H1 (cell line): ENCODE data around the gene TANC1. TPM values are rescaled to one million over a fixed set of nuclear protein-coding genes. Genes with fewer than 3 reads are reported as not detected.

Source experiments
- CTCF ChIA-PET: fragments of 300-600 bp; sonication (Branson Sonifier 250); formaldehyde crosslinking; loops from one replicate; lab custom pipeline; 2021; ENCODE audit not compliant: partially characterized antibody; lab: Charles Lee
- POLR2A ChIA-PET: fragments of 300-600 bp; sonication (Branson Sonifier 250); formaldehyde crosslinking; loops from one replicate; lab custom pipeline; 2021; ENCODE audit warnings: inconsistent platforms; ENCODE audit not compliant: partially characterized antibody; lab: Charles Lee
- DNase-seq, 2 experiments: peaks; one replicate each; pipeline versions ENCODE4 v3.0.0 to v3.0.0-alpha.2; 2010 to 2022; ENCODE audit warnings: low spot score in 2 of 2, low read depth in 1 of 2, mixed read lengths in 1 of 2
- FAIRE-seq: peaks from 2 replicates; lab custom pipeline; 2011; peaks lifted over from hg19 to GRCh38; lab: Jason Lieb, UNC
- H2AFZ ChIP-seq: 2 replicates; pipeline ENCODE4 v1.8.1; 2012; ENCODE audit warnings: low read length, inconsistent platforms
- H2AK5ac ChIP-seq: 2 replicates; pipeline ENCODE4 v1.6.1; 2013; ENCODE audit warnings: low read depth, low read length
- H2BK120ac ChIP-seq: replicated peaks from 2 replicates; pipeline ENCODE3; 2013; ENCODE audit warnings: low read depth, low read length, inconsistent platforms
- H2BK12ac ChIP-seq: 2 replicates; pipeline ENCODE4 v1.6.1; 2013; ENCODE audit warnings: low read depth, low read length
- H2BK15ac ChIP-seq: 2 replicates; pipeline ENCODE4 v1.6.1; 2013; ENCODE audit warnings: low read length
- H2BK20ac ChIP-seq: 2 replicates; pipeline ENCODE4 v1.6.1; 2013; ENCODE audit warnings: low read length
- H2BK5ac ChIP-seq: 2 replicates; pipeline ENCODE4 v1.6.1; 2013; ENCODE audit warnings: low read depth, low read length
- H3K14ac ChIP-seq: 2 replicates; pipeline ENCODE4 v1.6.1; 2013; ENCODE audit warnings: inconsistent platforms; ENCODE audit not compliant: insufficient read length
- H3K18ac ChIP-seq: 2 replicates; pipeline ENCODE4 v1.6.1; 2013; ENCODE audit warnings: low read length; ENCODE audit errors: extremely low read depth
- H3K23ac ChIP-seq: 2 replicates; pipeline ENCODE4 v1.6.1; 2013; ENCODE audit warnings: inconsistent platforms; ENCODE audit not compliant: insufficient read length
- H3K23me2 ChIP-seq: 2 replicates; pipeline ENCODE4 v1.6.1; 2013; ENCODE audit warnings: low read depth, low read length
- H3K27ac ChIP-seq: 2 replicates; pipeline ENCODE4 v1.6.1; 2011; ENCODE audit warnings: low read depth, low read length, inconsistent platforms
- H3K27me3 ChIP-seq, 4 experiments: replicated peaks in 1 of 4; 1 replicate in 1 of 4; 2 replicates in 3 of 4; pipeline versions ENCODE4 v1.6.1 to v1.8.1; 2011 to 2013; ENCODE audit warnings: low read length in 3 of 4, mild to moderate bottlenecking in 3 of 4, inconsistent platforms in 2 of 4, mixed read lengths in 2 of 4, moderate library complexity in 1 of 4; ENCODE audit not compliant: control insufficient read depth in 3 of 4, insufficient read depth in 3 of 4; ENCODE audit errors: extremely low read depth in 1 of 4
- H3K36me3 ChIP-seq, 4 experiments: 2 replicates each; pipeline versions ENCODE4 v1.6.1 to v1.8.1; 2011 to 2013; ENCODE audit warnings: mild to moderate bottlenecking in 4 of 4, low read length in 3 of 4, moderate library complexity in 2 of 4, control low read depth in 1 of 4, inconsistent platforms in 1 of 4; ENCODE audit not compliant: insufficient read depth in 4 of 4, control insufficient read depth in 2 of 4
- H3K4ac ChIP-seq: replicated peaks from 2 replicates; pipeline ENCODE3; 2013; ENCODE audit warnings: low read length, low read depth, mixed read lengths, inconsistent platforms; ENCODE audit not compliant: insufficient read length
- H3K4me1 ChIP-seq, 4 experiments: replicated peaks in 1 of 4; 1 replicate in 1 of 4; 2 replicates in 3 of 4; pipeline versions ENCODE4 v1.6.1 to v1.8.1; 2011 to 2013; ENCODE audit warnings: low read length in 3 of 4, inconsistent platforms in 2 of 4, mixed read lengths in 1 of 4; ENCODE audit not compliant: insufficient read depth in 4 of 4, control insufficient read depth in 3 of 4
- H3K4me2 ChIP-seq, 2 experiments: 2 replicates each; pipeline versions ENCODE4 v1.6.1 to v1.8.1; 2011 to 2013; ENCODE audit warnings: low read depth in 2 of 2, low read length in 2 of 2, control low read depth in 1 of 2, inconsistent platforms in 1 of 2, mild to moderate bottlenecking in 1 of 2; ENCODE audit not compliant: insufficient read depth in 1 of 2
- H3K4me3 ChIP-seq, 4 experiments: fragments of 200-600, 300-600 bp in 1 of 4; sonication (generic), shearing (Covaris generic), sonication (Bioruptor Twin) in 1 of 4; 2 replicates each; pipeline versions ENCODE4 v1.5.1 to v1.8.1; 2011 to 2016; ENCODE audit warnings: low read length in 4 of 4, low read depth in 3 of 4, control low read depth in 2 of 4, inconsistent platforms in 2 of 4, mild to moderate bottlenecking in 2 of 4, mixed read lengths in 1 of 4, moderate library complexity in 1 of 4; ENCODE audit not compliant: insufficient read depth in 2 of 4; ENCODE audit errors: extremely low read depth in 1 of 4
- H3K56ac ChIP-seq: replicated peaks from 2 replicates; pipeline ENCODE3; 2013; ENCODE audit warnings: low read depth, mild to moderate bottlenecking, mixed read lengths, low read length, inconsistent platforms; ENCODE audit not compliant: insufficient read length
- H3K79me1 ChIP-seq: 2 replicates; pipeline ENCODE4 v1.6.1; 2013; ENCODE audit warnings: low read depth, low read length, control low read depth
- H3K79me2 ChIP-seq, 2 experiments: 2 replicates each; pipeline versions ENCODE4 v1.6.1 to v1.8.1; 2012 to 2013; ENCODE audit warnings: low read length in 2 of 2, mild to moderate bottlenecking in 2 of 2, inconsistent platforms in 1 of 2; ENCODE audit not compliant: insufficient read depth in 2 of 2, control insufficient read depth in 1 of 2
- H3K9ac ChIP-seq, 4 experiments: replicated peaks in 1 of 4; 1 replicate in 1 of 4; 2 replicates in 3 of 4; pipeline versions ENCODE4 v1.6.1 to v1.8.1; 2011 to 2013; ENCODE audit warnings: low read depth in 3 of 4, low read length in 3 of 4, control low read depth in 2 of 4, mild to moderate bottlenecking in 2 of 4, moderate library complexity in 2 of 4, inconsistent platforms in 1 of 4; ENCODE audit errors: extremely low read depth in 1 of 4
- H3K9me3 ChIP-seq, 2 experiments: 2 replicates each; pipeline versions ENCODE4 v1.6.1 to v1.8.1; 2012 to 2013; ENCODE audit warnings: mild to moderate bottlenecking in 2 of 2, moderate library complexity in 2 of 2, control low read depth in 1 of 2, inconsistent platforms in 1 of 2, low read depth in 1 of 2, low read length in 1 of 2, mixed read lengths in 1 of 2; ENCODE audit not compliant: insufficient read depth in 2 of 2
- H4K20me1 ChIP-seq, 2 experiments: replicated peaks in 1 of 2; 2 replicates each; pipeline versions ENCODE3 to v1.8.1; 2011 to 2013; ENCODE audit warnings: inconsistent platforms in 2 of 2, low read length in 2 of 2, mild to moderate bottlenecking in 1 of 2; ENCODE audit not compliant: insufficient read depth in 2 of 2, control insufficient read depth in 1 of 2
- H4K5ac ChIP-seq: 2 replicates; pipeline ENCODE4 v1.6.1; 2013; ENCODE audit warnings: low read length, low read depth, mixed read lengths, inconsistent platforms; ENCODE audit not compliant: insufficient read length
- H4K8ac ChIP-seq: 2 replicates; pipeline ENCODE4 v1.8.0; 2013; ENCODE audit warnings: mild to moderate bottlenecking, moderate library complexity, low read length, inconsistent platforms; ENCODE audit not compliant: insufficient read depth; ENCODE audit errors: extremely low read depth
- H4K91ac ChIP-seq: replicated peaks from 2 replicates; pipeline ENCODE3; 2013; ENCODE audit warnings: low read length, mixed read lengths, inconsistent platforms; ENCODE audit not compliant: insufficient read length
- BCL11A ChIP-seq, 2 experiments: IDR thresholded peaks; one replicate each; pipeline ENCODE4 v1.6.1; 2011; ENCODE audit warnings: low read depth in 2 of 2, low read length in 2 of 2, mild to moderate bottlenecking in 2 of 2
- FOSL1 ChIP-seq: IDR thresholded peaks from 2 replicates; pipeline ENCODE4 v1.6.1; 2011; ENCODE audit warnings: mild to moderate bottlenecking, low read depth, low read length, moderate library complexity; ENCODE audit not compliant: insufficient read depth
- GTF2F1 ChIP-seq: IDR thresholded peaks from 2 replicates; pipeline ENCODE4 v1.6.1; 2012; ENCODE audit warnings: low read depth, low read length, improper control_type of control experiment, borderline replicate concordance
- PHF8 ChIP-seq: fragments of 200-600 bp; sonication (generic); conservative IDR thresholded peaks from 2 replicates; pipeline ENCODE4 v1.7.1; 2012; ENCODE audit warnings: low read depth, mild to moderate bottlenecking, inconsistent platforms, low read length, moderate library complexity
- POLR2AphosphoS5 ChIP-seq: IDR thresholded peaks from 2 replicates; pipeline ENCODE4 v1.6.1; 2011; ENCODE audit warnings: low read depth, low read length
- WGBS, 2 experiments: shearing (Covaris generic) in 1 of 2; methylation state at CpG; one replicate each; pipeline versions ENCODE4 v1.1.6 to v1.1.7; 2013 to 2015; ENCODE audit warnings: low lambda C conversion rate in 2 of 2, mixed read lengths in 2 of 2, inconsistent platforms in 1 of 2, low coverage in 1 of 2, missing lambda C conversion rate in 1 of 2; ENCODE audit not compliant: insufficient replicate concordance in 2 of 2, insufficient coverage in 1 of 2, insufficient read length in 1 of 2; ENCODE audit errors: extremely low coverage in 1 of 2, missing lambda C conversion rate in 1 of 2; 5-methylcytosine and 5-hydroxymethylcytosine counted together
- polyA plus RNA-seq, 7 experiments: library from polyadenylated mRNA; depleted of rRNA in 3 of 7; stranded (reverse) in 5 of 7; unstranded in 2 of 7; fragments of >200 nt in 5 of 7; fragments of 200-250 nt in 2 of 7; gene quantifications; 1 replicate in 5 of 7; 2 replicates in 1 of 7; 4 replicates in 1 of 7; pipeline versions ENCODE4 v1.2.1 to v1.2.3, GENCODE V29; 2011 to 2013; ENCODE audit warnings: missing spikeins in 2 of 7, mixed read lengths in 2 of 7
- total RNA-seq: library from RNA; stranded (reverse); fragmentation: NEBNext Ultra II Directional; extraction: Animal tissue kit (Norgen Biotek cat#: 25700); gene quantifications from 2 replicates; pipeline ENCODE4 v1.2.1, GENCODE V29; 2021

The TANC1 gene
- total and polyA plus RNA-seq, 2 of the 8 experiments (the other 6 are each of a cell fraction or from before 2014, with no cell fraction given) = 4.1 to 7.6 TPM

DNA sequence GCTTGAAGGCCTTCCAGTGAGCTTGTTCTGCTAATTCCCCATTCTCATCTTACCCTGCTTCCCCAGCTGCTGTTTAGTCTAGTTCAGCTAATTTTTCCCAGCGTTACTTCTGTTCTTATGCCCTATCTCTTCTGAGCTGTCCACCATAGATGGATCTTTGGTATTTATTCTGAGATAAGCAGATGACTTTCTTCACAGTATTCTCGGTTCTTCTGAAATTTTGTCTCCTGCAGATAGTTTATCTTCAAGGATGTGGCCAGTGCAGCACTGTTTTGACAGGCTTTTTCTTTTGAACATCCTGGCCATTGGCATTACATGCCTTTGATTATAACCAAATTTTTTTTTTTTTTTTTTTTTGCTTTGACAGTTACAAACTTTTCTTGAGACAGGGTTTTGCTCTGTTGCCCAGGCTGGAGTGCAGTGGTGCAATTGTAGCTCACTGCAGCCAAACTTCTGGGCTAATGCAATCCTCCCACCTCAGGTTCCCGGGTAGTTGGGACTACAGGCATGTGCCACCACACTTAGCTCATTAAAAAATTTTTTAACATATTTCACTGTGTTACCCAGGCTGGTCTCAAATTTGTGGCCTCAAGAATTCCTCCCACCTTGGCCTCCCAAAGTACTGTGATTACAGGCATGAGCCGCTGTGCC, 183.8 kb downstream of the TANC1 start:
- H2BK120ac ChIP-seq = no peak overlapping the region
- H2BK5ac ChIP-seq = no peak overlapping the region
- H3K9ac ChIP-seq = no peak overlapping the region
- H3K27ac ChIP-seq = no peak overlapping the region
- 87% methylated on average over 4 of the region's 4 CpGs; no CpG with 5 or more reads in 1 of the 2 experiments for WGBS, 2 experiments
- no peaks in the 10 kb centered on the region for H3K36me3 ChIP-seq
- no peaks in the 10 kb centered on the region for H3K79me2 ChIP-seq
- no peak overlapping the region for H2BK20ac ChIP-seq
- no peak overlapping the region for H3K4me2 ChIP-seq
- no peak overlapping the region for H3K18ac ChIP-seq
- H3K56ac ChIP-seq = no peak overlapping the region
- CTCF ChIA-PET = interaction anchor here (0.6 to 5.1 kb wide), 11 partner anchors 8 to 685 kb away, joined by 3 to 43 read pairs (median 6); partner anchors contain the start of gene TANC1
- POLR2A ChIA-PET = no interaction called here
- no peak overlapping the region for H3K23ac ChIP-seq
- H3K14ac ChIP-seq = no peak overlapping the region
- no peaks in the 10 kb centered on the region for H4K20me1 ChIP-seq
- H3K27me3 ChIP-seq = no peaks in the 10 kb centered on the region
- no peak overlapping the region for H2BK15ac ChIP-seq
- no peak overlapping the region for H2AFZ ChIP-seq
- H2AK5ac ChIP-seq = no peak overlapping the region
- no peak overlapping the region for H3K4ac ChIP-seq
- H3K4me3 ChIP-seq = no peak overlapping the region
- H3K4me1 ChIP-seq = peaks cover 0 to 8% (median 2%) of the 10 kb centered on the region in 4 experiments; a peak in 4 of 7 replicates
- no peak overlapping the region for H2BK12ac ChIP-seq
- H3K9me3 ChIP-seq = no peaks in the 10 kb centered on the region
- no peak overlapping the region for H4K91ac ChIP-seq
- FAIRE-seq (no peak), DNase-seq (no peak)
- H4K5ac ChIP-seq = no peak overlapping the region
- no peaks in the 10 kb centered on the region for H3K23me2 ChIP-seq
- no peak overlapping the region for H4K8ac ChIP-seq
- H3K79me1 ChIP-seq = no peaks in the 10 kb centered on the region
- TF ChIP-seq GTF2F1 = no peak
- TF ChIP-seq FOSL1 = no peak
- TF ChIP-seq PHF8 = no peak
- no peak for TF ChIP-seq POLR2AphosphoS5
- TF ChIP-seq BCL11A (IDR thresholded peaks at IDR 0.05; ENCODE audit: low read depth in 2 of 2, low read length in 2 of 2) = no peak
